ENCODE data around the gene MRPS6.

Gene MRPS6

GRCh38 chr21:34180407-34180806 is 107.0 kb downstream of the MRPS6 start:
- no peak for DNase-seq (ENCODE audit: low read depth, low spot score)

- peak; percentile 52 for DNase-seq (ENCODE audit: low read depth, low spot score)
These were observed 107.5 kb downstream of the MRPS6 start for GRCh38 chr21:34180826-34181359.

- no peak for DNase-seq (ENCODE audit: low read depth, low spot score)
These were observed 108.2 kb downstream of the MRPS6 start for GRCh38 chr21:34181431-34182039.

GRCh38 chr21:34182436-34182835 is 109.1 kb downstream of the MRPS6 start:
- DNase-seq (ENCODE audit: low read depth, low spot score), result peak; percentile 32

- DNase-seq (ENCODE audit: low read depth, low spot score), result no peak
These were observed 110.1 kb downstream of the MRPS6 start for GRCh38 chr21:34183331-34183928.

- DNase-seq (ENCODE audit: low read depth, low spot score), result no peak
These were observed 110.9 kb downstream of the MRPS6 start for GRCh38 chr21:34184232-34184631.

GRCh38 chr21:34185026-34185750 is 111.8 kb downstream of the MRPS6 start:
- DNase-seq (ENCODE audit: low read depth, low spot score), result no peak

- no peak for DNase-seq (ENCODE audit: low read depth, low spot score)
These were observed 112.8 kb downstream of the MRPS6 start for GRCh38 chr21:34186109-34186719.

GRCh38 chr21:34187935-34188334 is 114.6 kb downstream of the MRPS6 start:
- no peak for DNase-seq (ENCODE audit: low read depth, low spot score)

GRCh38 chr21:34189506-34189905 is 116.1 kb downstream of the MRPS6 start:
- no peak for DNase-seq (ENCODE audit: low read depth, low spot score)

- DNase-seq (ENCODE audit: low read depth, low spot score), result no peak
These were observed 117.4 kb downstream of the MRPS6 start for GRCh38 chr21:34190576-34191321.

GRCh38 chr21:34191876-34192275 is 118.5 kb downstream of the MRPS6 start:
- DNase-seq (ENCODE audit: low read depth, low spot score), result no peak
